Measurements from ENCODE around the gene EME2. TPM values are rescaled to one million over a fixed set of nuclear protein-coding genes. Genes with fewer than 3 reads are reported as not detected.
A peak's percentile ranks its signal among the peaks of the same experiment; 100 is the strongest.

The EME2 gene
- total and polyA plus RNA-seq, 11 donors = 3.4 to 12.9 (median 6.0) TPM

DNA sequence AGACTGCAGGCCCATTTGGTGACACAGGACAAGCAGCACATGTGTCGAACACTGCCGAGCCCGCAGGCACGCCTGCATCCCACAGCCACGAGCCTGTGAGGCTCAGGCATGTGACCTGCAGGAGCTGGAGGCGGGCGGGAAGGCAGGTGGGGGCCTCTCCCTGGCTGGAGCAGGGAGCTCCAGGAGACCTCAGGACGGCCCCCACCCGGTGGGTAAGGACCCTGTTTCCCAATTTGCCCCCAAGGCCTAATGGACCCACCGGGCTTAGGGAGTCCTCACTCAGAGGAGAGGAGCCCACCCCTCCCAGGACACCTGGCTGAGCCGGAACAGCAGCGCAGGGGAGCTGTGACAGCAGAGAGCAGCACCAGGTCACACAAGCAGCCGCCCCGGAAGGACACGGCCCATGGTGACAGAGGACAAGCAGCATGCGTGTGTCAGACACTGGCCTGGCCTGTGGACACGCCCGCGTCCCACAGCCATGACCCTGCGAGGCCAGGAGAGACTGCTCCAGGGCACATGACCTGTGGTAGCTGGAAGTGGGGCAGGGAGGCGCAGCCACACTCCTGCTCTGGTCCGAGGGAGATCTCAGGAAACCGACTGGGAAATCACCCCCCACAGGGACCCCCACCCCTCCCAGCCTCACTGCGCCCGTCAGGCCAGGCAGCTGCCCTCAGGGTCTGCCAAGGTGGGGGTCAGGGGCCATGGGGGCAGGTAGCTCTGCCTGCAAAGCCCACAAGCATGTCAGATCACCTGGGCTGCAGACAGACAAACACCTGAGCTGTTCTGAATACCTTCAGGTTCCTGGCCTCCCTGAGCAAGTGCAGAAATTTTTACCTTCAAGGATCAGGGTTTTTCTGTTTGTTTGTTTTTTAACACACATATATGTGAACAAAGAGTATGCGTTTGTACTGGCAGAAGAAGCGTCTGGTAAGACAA is 7.4 kb downstream of the EME2 start:
- no peaks in the 10 kb centered on the region for H3K27me3 ChIP-seq
- ATAC-seq (no peak), DNase-seq (peak in 3 of 5 donors; percentile 9 to 62 (median 37))
- peaks cover 0 to 62% (median 46%) of the 10 kb centered on the region in 9 donors for H3K36me3 ChIP-seq
- H3K4me1 ChIP-seq = peaks cover 2 to 45% (median 29%) of the 10 kb centered on the region in 12 donors
- H3K9me3 ChIP-seq = no peaks in the 10 kb centered on the region
- peak overlapping the region in 2 of 12 donors; percentile 9 to 100 for H3K4me3 ChIP-seq
- H3K27ac ChIP-seq = no peak overlapping the region
- TF ChIP-seq CTCF (IDR thresholded peaks at IDR 0.05) = no peak
- WGBS, 4 donors = 62 to 82% (median 74%) methylated on average over 12 to 27 of the region's 27 CpGs
- intact Hi-C loops (cut with DNase I) = loop anchor here in 1 of 10 donors (5.0 kb wide), 2 partner anchors 162 to 468 kb away; partner anchors contain the start of gene MSRB1

- Histone ChIP-seq H3K27ac (no peak overlapping the region), H3K4me1 (peaks cover 2 to 50% (median 28%) of the 10 kb centered on the region in 12 donors), H3K27me3 (no peaks in the 10 kb centered on the region), H3K36me3 (peaks cover 0 to 56% (median 42%) of the 10 kb centered on the region in 9 donors), H3K9me3 (no peaks in the 10 kb centered on the region), H3K4me3 (peak overlapping the region in 4 of 12 donors; percentile 9 to 100 (median 80))
- TF ChIP-seq CTCF (IDR thresholded peaks at IDR 0.05) = no peak
- ATAC-seq (no peak), DNase-seq (peak in 3 of 5 donors; percentile 4 to 33 (median 15))
- intact Hi-C loops (cut with DNase I) = loop anchor here in 1 of 10 donors (5.0 kb wide), 2 partner anchors 162 to 468 kb away; partner anchors contain the start of gene MSRB1
- WGBS, 4 donors = 74 to 81% (median 79%) methylated on average over 6 of the region's 6 CpGs
Observed at GRCh38 chr16:1780677-1781072, 8.1 kb downstream of the EME2 start.

DNA sequence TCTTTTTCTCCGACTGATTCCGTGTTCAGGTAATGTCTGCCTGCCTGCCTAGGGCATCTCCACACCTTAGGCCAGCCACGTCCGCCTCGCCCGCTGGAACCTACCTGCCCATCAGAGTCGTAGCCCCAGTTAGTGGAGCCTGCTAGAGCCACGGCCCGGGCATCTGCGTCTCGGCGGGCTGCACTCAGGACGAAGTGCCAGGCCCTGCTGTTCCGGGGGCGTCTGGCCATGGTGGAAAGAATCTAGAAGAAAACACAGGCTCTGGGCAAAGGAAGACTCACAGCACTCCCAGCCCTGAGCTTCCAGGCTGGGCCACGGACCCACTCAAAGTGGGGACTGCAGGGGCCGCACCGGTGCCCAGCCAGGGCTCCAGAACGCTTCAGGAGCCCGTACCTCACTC is 8.6 kb downstream of the EME2 start:
- peak overlapping the region in 7 of 12 donors; percentile 66 to 93 (median 89) for H3K27ac ChIP-seq
- H3K27me3 ChIP-seq = no peaks in the 10 kb centered on the region
- 57 to 89% (median 67%) methylated on average over 7 to 20 of the region's 20 CpGs for WGBS, 4 donors
- intact Hi-C loops (cut with DNase I) = loop anchor here in 1 of 10 donors (5.0 kb wide), 2 partner anchors 161 to 469 kb away; partner anchors contain the start of gene MSRB1
- no peak for TF ChIP-seq CTCF (IDR thresholded peaks at IDR 0.05)
- TF ChIP-seq POLR2A (IDR thresholded peaks at IDR 0.05) = no peak
- peak overlapping the region; percentile 64 to 100 (median 94) for H3K4me3 ChIP-seq
- peaks cover 2 to 56% (median 28%) of the 10 kb centered on the region in 12 donors for H3K4me1 ChIP-seq
- no peaks in the 10 kb centered on the region for H3K9me3 ChIP-seq
- H3K36me3 ChIP-seq = peaks cover 0 to 51% (median 37%) of the 10 kb centered on the region in 9 donors
- DNase-seq (peak in 3 of 5 donors; percentile 7 to 56 (median 23)), ATAC-seq (no peak)

All from heart left ventricle (tissue), 16 donors.